ENCODE measurements around the gene TTLL1. TPM values are rescaled to one million over a fixed set of nuclear protein-coding genes. Genes with fewer than 3 reads are reported as not detected.

The TTLL1 gene
- total RNA-seq, 1 experiment from 2014 or later: 4.6 TPM

DNA sequence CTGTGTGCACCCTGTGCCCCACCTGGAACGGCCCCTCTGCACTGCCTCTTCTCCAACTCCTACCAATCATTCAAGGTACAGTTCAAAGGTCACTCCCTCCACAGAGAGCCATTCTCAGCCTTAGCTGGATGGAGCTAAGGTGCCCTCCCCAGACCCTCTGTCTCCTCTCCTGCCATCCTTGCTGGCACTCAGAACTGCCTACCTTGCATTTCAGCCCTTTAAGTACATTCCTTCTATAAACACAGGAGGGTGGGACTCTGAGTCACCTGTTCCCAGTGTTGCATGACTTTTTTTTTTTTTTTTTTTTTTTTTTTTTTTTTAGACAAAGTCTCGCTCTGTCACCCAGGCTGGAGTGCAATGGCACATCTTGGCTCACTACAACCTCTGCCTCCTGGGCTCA, 8.6 kb downstream of the TTLL1 start:
- intact Hi-C loops (cut with micrococcal nuclease; ENCODE audit: unreplicated experiment) (no loop called here), in situ Hi-C loops (cut with HindIII; ENCODE audit: low pct_unique_long_range_greater_than_20kb, low sequenced_read_pairs) (no loop called here)
- no peak for TF ChIP-seq REST (IDR thresholded peaks at IDR 0.05; ENCODE audit: insufficient read depth in 1 of 2, low read depth in 2 of 2, low read length in 1 of 2)
- TF ChIP-seq SIN3A (IDR thresholded peaks at IDR 0.05; ENCODE audit: borderline replicate concordance, insufficient read depth, low read depth, low read length): no peak
- TF ChIP-seq POLR2AphosphoS5 (IDR thresholded peaks at IDR 0.05; ENCODE audit: low read depth, low read length): no peak
- no peak for TF ChIP-seq TCF7L2 (IDR thresholded peaks at IDR 0.05; ENCODE audit: low read depth, low read length)
- TF ChIP-seq, protein P1, sequence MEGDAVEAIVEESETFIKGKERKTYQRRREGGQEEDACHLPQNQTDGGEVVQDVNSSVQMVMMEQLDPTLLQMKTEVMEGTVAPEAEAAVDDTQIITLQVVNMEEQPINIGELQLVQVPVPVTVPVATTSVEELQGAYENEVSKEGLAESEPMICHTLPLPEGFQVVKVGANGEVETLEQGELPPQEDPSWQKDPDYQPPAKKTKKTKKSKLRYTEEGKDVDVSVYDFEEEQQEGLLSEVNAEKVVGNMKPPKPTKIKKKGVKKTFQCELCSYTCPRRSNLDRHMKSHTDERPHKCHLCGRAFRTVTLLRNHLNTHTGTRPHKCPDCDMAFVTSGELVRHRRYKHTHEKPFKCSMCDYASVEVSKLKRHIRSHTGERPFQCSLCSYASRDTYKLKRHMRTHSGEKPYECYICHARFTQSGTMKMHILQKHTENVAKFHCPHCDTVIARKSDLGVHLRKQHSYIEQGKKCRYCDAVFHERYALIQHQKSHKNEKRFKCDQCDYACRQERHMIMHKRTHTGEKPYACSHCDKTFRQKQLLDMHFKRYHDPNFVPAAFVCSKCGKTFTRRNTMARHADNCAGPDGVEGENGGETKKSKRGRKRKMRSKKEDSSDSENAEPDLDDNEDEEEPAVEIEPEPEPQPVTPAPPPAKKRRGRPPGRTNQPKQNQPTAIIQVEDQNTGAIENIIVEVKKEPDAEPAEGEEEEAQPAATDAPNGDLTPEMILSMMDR (IDR thresholded peaks at IDR 0.05): no peak
- Histone ChIP-seq H3K9me3 (ENCODE audit: control insufficient read depth, insufficient read depth, low read depth, low read length) (no peaks in the 10 kb centered on the region), H3K36me3 (ENCODE audit: control insufficient read depth, insufficient read depth, low read length) (no peaks in the 10 kb centered on the region), H3K4me1 (ENCODE audit: control insufficient read depth, insufficient read depth, low read length) (no peaks in the 10 kb centered on the region), H3K4me3 (ENCODE audit: low read depth in 2 of 2, low read length in 2 of 2) (no peak overlapping the region), H3K27me3 (ENCODE audit: control insufficient read depth, insufficient read depth, low read length) (no peaks in the 10 kb centered on the region), H3K27ac (ENCODE audit: low read length) (no peak overlapping the region)
- CTCF ChIA-PET: no interaction called here
- DNase-seq (ENCODE audit: low read depth, low spot score) (no peak), ATAC-seq (no peak)
- BruUV-seq (replicated peaks): no TSS peak
- POLR2A ChIA-PET: no interaction called here

DNA sequence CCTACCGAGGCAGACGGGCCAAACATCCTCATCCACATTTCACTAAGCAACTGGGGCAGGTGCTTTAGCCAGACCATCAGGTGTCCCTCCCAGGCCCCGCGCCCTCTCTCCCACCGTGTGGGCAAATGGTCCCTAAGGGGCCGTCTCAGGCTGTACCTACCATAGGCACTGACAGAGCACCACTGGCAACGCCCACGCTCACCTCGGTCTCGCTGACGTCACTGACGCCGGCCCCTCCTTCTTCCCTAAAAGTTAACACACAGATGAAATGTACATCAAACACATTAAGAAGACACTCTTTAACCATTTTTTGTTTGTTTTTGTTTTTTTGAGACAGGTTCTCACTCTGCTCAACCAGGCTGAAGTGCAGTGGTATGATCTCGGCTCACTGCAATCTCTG, 9.4 kb downstream of the TTLL1 start:
- DNase-seq (ENCODE audit: low read depth, low spot score) (no peak), ATAC-seq (no peak)
- in situ Hi-C loops (cut with HindIII; ENCODE audit: low pct_unique_long_range_greater_than_20kb, low sequenced_read_pairs): no loop called here
- Histone ChIP-seq H3K4me3 (ENCODE audit: low read depth in 2 of 2, low read length in 2 of 2) (no peak overlapping the region), H3K27ac (ENCODE audit: low read length) (no peak overlapping the region), H3K4me1 (ENCODE audit: control insufficient read depth, insufficient read depth, low read length) (no peaks in the 10 kb centered on the region), H3K9me3 (ENCODE audit: control insufficient read depth, insufficient read depth, low read depth, low read length) (no peaks in the 10 kb centered on the region), H3K27me3 (ENCODE audit: control insufficient read depth, insufficient read depth, low read length) (no peaks in the 10 kb centered on the region), H3K36me3 (ENCODE audit: control insufficient read depth, insufficient read depth, low read length) (no peaks in the 10 kb centered on the region)
- POLR2A ChIA-PET: no interaction called here
- intact Hi-C loops (cut with micrococcal nuclease; ENCODE audit: unreplicated experiment): no loop called here
- CTCF ChIA-PET: no interaction called here
- TF ChIP-seq POLR2AphosphoS5 (IDR thresholded peaks at IDR 0.05; ENCODE audit: low read depth, low read length) (no peak), TCF7L2 (IDR thresholded peaks at IDR 0.05; ENCODE audit: low read depth, low read length) (no peak), REST (IDR thresholded peaks at IDR 0.05; ENCODE audit: insufficient read depth in 1 of 2, low read depth in 2 of 2, low read length in 1 of 2) (no peak), SIN3A (IDR thresholded peaks at IDR 0.05; ENCODE audit: borderline replicate concordance, insufficient read depth, low read depth, low read length) (no peak)
- TF ChIP-seq, protein P1 (IDR thresholded peaks at IDR 0.05): no peak
- BruUV-seq (replicated peaks): no TSS peak

Data from Panc1 (cell line).